Tongue (tissue), 2 donors: ENCODE data around the gene PLA2G15. TPM values are rescaled to one million over a fixed set of nuclear protein-coding genes. Genes with fewer than 3 reads are reported as not detected.
"Not testable (repeated sequence)": the region's sequence is repeated elsewhere in the genome, so short reads cannot be mapped to it uniquely, and the experiment has no call there.

Experiments used
- DNase-seq: peaks from one replicate; pipeline ENCODE4 v3.0.0-alpha.2; 2015
- total RNA-seq: library from RNA; depleted of rRNA; stranded (reverse); fragments of >200 nt; gene quantifications from one replicate; pipeline ENCODE4 v1.2.3, GENCODE V29; 2014

Gene PLA2G15
- total RNA-seq, 1 donor from 2014 or later: 31.2 TPM

DNA sequence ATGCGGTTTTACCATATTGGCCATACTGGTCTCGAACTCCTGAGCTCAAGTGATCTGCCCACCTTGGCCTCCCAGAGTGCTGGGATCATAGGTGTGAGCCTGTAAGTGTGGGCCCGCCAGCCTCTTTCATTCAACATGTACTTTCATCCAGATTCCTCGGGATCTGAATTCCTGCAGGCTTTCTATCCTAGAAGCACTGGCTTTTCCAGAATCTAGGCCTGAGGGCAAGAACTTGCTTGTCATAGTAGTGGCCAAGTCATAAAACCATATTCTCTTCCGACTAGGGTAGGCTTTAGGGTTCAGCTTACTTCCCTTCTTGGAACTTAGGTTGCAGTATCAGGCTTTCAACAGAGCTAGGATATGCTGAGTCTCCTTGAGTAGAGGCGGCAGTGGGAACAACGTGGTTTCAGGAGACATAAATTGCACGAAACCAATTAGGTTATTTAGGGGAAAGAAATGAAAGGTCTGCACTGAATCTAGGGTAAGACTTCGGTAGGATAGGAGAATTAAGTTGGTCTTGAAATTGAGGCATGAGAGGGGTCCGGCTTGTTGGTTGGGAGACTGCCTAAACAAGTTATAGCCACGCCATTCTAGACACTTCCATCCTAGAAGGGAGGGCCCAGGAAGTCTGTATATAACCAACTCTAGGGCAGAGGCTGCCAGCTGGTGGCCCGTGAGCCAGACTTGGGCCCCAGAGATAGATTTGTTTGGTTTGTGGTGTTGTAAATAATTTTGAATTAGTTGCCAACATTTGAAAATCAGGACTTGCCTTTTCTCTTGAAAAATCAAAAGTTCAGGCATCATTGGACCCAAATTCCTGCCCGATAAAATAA, 34.8 kb downstream of the PLA2G15 start:
- DNase-seq: no peak

DNA sequence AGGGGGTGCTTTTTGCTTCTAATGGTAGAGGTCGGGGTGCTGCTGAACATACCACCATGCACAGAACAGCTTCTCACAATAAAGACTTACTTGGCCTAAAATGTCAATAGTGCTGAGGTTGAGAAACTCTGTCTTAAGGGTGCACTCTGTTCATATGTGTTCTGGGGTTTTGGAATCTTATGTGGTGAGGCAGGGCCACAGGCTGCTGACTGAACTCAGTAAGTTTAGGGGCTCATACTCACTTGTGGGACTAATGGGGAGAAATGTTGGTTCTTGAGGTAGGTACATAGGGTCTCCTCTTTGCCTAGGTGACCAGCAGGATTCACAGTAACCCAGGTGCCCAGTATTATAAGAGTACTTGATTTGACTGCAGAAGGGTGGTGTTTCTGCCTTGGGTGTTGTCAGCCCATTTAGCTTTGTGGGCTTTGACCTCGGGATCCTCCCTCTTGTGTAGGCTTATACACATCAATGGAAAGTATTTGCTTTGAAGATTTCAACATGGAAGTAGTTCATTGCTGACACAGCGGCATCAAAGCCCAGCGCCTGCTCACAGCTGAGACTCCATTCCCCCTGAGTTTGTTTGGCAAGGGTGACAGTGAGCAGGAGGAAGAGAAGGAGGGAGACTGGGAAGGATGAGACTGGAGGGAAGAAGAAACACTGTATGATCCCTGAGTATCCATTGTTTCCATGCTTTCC, 36.3 kb downstream of the PLA2G15 start:
- no peak for DNase-seq

DNA sequence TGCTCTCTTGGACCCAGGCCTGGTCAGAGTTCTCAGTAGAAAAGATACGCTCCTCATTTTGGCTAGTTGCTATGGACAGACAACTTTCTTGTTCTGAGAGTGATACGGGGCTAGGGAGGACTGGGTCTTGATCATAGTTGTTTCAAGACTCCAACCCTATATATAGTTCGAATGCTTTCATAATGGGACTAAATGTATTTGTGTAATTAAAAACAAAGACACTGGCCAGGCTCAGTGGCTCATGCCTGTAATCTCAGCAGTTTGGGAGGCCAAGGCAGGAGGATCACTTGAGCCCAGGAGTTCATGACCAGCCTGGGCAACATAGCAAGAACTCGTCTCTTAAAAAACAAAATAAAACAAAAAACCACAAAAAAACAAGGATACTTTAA, 36.9 kb downstream of the PLA2G15 start:
- DNase-seq: no peak

DNA sequence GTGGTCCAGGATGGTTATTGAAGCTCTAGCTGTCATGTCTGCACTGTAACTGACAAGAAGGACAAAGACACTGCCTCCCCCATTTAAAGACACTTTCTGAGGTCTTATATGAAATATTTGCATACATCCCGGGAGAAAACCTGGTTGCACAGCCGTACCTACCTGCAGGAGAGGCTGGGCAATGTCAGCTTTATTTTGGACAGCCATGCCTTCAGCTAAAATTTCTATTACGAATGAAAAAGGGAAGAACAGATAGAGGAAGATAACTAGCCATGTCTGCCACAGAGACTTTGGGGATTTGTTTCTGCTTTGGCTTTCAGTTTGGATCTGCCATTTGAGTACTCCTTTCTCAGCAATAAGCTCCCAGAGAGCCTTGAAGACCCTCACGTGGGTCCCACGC, 38.2 kb downstream of the PLA2G15 start:
- no peak for DNase-seq

DNA sequence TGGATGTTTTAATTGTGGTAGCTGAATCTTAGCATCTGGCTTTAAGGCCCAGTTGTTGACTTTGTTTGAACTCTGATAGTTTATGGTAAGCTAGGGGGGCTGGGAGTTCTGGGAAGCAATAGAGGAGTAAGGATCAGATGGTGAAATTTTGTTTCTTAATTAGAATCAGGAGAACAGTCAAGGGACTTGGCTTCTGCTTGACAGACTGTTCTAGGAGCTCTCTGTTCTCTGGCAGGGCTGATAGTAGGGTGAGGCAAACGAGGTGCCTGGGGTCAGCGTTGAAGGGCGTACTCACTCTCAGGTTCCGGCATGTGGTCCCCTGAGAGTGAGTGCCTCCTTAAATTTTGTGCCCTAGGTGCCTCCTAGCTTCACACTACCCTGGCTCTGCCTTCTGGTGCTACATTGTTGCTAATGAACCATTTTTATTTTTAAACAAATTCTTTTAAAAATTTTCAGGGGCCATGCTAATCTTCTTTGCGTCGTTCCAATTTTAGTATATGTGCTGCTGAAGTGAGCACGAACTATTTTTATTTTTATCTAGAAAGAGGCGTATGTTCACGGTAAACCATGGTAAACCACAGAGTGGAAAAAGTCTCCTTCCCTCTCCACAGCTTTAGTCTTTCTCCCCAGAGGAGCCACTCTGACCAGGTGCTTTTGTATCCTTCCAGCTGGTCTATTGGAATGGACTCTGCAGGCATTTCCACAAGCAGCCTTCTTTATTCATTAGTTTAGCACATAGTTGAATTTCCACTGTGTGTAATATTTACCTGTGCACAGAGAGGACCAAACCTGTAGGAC, 38.8 kb downstream of the PLA2G15 start:
- no peak for DNase-seq

DNA sequence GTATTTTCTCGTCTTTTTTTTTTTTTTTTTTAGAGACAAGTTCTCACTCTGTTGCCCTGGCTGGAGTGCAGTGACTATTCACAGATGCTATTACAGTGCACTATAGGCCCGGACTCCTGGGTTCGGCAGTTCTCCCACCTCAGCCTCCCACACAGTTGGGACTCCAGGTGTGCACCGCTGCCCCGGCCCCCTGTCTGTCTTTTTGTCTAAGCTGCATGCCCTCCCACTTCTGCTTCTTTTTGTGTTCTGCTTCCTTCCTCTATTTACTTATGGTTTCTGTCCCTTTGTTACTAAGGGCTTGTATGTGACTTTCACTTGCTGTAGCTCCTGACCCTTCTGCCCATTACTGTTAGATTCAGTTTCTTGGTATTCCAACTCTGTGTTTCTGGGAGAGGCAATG, 39.7 kb downstream of the PLA2G15 start:
- no peak for DNase-seq

DNA sequence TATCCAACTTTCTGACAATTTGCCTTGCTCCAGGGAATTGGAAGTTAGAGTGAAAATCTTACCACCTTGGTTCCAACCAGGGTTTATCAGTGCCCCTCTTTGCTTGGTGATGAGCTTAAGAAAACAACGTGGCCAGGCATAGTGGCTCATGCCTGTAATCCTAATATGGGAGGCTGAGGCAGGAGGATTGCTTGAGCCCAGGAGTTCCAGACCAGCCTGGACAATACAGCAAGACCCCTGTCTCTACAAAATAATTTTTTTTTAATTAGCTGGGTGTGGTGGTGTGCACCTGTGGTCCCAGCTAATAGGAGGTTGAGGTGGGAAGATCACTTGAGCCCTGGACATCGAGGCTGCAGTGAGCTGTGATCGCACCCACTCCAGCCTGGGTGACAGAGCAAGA, 40.5 kb downstream of the PLA2G15 start:
- no peak for DNase-seq

DNA sequence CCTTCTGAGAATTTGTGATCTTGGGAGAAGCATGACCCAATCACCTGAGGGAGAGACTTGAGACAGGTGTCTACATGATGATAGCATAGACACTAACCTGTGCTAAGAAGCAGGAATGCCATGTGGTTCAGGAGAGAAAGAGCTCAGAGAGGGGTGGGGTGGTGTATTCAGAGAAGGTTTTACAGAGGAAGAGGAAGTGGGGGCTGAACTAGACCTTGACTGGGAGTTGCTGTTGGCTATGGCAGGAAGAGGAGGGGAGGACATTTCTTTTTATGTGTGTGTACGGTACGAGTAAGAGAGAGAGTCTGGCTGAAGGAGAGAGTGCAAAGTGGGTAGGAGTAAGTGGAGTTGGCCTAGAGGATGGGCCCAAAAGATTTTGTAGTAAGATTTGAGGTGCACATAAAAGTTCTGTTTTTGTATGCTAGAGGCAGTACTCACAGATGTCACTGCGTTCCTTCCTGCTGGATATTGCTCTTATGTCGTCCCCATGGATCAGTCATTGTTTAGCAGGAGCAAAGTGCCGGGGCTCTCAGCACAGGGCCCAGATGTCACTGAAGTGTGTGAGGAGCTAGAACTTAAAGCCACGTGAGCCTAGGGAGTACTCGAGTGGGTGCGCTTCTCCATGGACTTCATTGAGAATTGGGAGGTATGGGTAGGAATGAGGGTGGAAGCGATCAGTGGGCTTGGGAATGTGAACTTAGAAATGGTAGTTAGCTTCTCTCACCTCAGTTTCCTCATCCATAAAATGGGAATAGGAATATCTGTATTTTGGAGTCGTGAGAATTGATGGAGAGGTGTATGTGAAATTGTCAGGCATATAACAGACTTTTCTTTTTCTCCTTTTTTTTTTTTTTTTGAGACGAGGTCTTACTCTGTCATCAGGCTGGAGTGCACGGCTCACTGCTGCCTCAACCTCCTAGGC, 41.2 kb downstream of the PLA2G15 start:
- no peak for DNase-seq

DNA sequence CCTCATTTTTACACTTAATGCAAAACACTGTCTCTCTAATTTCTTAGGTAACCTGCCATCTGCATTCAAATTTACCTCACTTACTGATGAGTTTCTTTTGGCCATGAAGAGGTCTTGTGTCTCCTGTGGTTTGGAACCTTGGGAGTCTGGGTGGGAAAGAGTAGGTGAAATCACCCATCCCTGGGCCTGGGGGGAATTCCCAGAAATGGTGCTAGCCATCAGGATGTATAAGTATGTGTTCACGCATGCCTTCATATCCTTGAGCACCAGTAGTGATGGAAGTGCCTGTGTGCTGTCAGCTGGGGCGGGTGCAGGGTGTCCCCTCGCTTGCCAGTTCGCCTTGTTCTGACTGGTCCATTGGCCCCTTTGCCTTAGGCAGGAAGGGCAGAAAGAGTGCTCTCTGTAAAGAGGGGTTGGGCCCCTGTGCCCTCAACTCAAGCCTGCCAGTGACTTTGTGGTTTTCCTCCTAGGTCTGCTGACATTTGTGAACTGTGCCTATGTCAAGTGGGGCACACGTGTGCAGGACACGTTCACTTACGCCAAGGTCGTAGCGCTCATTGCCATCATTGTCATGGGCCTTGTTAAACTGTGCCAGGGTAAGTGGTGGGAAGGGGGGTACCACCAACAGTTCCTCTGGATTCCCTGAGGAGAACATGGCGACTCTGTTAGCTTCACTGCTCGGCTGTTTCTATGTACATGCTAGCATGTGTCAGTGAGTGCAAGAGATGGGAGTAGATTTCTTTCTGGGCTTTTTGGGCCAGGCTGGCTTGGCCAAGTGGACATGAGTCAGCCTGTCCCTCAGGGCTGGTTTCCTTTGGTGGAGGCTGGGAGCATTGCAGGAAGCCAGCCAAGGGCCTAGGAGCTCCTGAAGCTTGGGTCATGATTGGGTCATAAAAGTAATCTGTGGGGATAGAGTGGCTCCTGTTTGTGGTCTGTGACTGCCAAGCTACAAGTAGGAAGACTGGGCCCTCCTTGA, 42.4 kb downstream of the PLA2G15 start:
- DNase-seq: no peak

DNA sequence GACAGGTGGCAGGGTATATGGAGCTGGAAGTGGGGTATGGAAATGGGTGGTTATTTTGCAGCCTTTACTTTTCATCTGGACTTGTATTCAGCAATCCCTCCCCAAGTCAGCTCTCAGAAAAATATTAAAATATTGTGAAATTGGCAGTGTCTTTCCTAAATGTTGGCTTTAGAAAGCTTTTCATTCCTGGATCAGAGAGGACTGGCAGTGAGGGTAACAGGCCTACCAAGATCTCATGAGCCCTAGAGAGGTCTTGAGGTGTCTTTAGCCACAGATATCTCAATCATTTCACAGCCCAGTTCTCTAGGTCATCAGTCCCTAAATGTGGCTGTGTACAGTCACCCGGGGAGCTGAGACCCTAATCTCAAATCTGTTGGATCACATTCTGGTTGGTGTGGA, 43.1 kb downstream of the PLA2G15 start:
- DNase-seq: no peak

DNA sequence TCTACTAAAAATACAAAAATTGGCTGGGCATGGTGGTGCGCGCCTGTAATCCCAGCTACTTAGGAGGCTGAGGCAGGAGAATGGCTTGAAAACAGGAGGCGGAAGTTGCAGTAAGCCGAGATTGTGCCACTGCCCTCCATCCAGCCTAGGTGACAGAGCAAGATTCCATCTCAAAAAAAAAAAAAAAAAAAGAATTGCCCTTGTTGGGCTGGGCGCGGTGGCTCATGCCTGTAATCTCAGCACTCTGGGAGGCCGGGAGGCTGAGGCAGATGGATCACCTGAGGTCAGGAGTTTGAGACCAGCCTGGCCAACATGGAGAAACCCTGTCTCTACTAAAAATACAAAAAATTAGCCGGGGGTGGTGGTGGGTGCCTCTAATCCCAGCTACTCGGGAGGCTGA, 43.6 kb downstream of the PLA2G15 start:
- DNase-seq: not testable (repeated sequence)

DNA sequence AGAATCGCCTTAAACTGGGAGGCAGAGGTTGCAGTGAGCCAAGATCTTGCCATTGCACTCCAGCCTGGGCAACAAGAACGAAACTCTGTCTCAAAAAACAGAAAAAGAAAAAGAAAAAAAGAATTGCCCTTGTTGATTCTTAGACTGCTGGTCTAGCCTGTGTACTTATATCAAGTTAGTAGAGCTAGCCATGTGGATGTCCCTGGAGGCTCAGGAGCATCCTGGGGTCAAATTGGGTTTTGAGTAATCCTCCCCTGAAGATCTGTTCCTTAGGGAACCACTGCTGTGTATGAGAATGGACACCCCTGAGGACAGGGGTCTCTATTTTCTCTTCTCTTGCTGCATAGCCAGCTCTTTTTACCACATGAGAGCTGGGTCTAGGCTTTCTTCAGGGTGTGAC, 44.0 kb downstream of the PLA2G15 start:
- no peak for DNase-seq

DNA sequence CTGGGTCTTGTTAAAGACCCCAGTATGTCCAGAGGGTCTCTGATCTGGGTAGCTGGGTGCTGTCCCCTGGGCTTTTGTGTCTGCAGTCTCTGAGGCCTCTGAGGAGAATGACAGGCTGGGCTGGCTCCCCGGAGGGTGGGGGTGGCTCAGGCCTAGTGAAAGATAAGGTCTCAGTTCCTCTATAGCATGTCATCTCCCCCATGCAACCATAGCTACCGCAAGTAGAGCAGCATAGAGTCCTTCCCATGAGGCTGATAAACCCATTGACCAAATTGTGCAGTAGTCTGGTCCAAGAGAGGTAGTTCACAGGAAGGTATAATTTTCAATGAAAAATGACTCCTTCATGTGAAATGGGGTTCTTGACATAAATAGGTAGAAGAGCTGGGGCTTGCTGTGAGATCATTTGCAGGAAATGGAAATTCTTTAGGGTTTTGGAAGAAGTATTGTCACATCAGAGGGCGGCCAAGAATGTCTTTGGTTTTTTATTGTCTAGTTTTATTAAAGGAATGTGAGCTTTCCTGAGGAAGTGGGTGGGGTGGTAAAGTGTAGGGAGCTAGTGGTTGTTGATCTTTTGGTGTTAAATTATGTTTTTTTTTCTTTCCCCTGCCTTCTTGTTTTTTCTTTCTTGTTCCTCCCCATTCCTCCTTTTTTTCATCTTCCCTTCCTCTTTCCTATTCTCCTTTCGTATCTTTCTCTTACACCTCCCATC, 44.6 kb downstream of the PLA2G15 start:
- DNase-seq: no peak

DNA sequence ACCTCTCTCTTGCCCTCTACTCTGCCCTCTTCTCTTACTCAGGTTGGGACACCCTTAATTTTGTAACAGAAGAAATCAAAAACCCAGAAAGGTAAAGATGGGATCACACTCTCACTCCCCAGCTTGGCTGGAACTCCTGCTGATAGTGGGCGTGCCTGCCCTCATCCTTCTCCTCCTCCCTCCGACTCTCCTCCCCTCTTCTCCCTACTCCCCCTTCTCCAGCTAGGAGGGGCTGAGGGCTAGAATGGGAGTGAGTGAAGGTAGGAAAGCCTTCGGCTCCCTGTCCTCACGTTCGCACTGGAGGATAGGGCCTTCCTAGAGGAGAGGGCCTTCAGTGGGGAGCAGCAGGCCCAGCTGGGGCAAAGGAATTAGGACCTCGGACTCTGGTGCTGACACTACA, 45.3 kb downstream of the PLA2G15 start:
- no peak for DNase-seq

DNA sequence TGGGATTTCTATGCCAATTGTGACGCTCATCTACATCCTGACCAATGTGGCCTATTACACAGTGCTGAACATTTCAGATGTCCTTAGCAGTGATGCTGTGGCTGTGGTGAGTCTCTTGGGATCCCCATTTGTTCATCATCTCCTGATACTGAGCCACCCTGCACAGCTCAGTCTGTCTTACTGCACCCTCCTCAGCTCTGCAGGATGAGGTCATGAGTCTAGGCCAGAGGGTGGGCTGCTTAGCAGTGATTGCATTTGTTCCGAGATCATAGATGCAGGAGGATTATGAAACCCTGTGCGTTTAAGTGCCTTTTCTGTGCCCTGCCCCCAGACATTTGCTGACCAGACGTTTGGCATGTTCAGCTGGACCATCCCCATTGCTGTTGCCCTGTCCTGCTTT, 46.1 kb downstream of the PLA2G15 start:
- DNase-seq: no peak

DNA sequence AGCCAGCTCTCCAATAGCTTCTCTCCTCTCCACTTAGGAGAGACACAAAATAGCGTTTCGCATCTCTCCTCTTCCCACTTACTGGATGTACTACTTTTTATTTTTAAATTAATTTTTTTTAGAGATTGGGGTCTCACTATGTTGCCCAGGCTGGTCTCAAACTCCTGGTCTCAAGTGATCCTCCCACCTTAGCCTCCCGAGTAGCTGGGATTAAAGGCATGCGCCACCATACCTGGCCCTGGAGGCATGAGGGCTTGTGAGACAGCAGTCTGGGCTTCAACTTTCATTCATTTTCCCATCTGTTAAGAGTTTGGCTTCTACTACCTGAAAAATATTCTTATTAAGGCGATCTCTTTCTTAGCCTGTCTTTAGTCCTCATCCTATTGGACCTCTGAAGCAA, 47.3 kb downstream of the PLA2G15 start:
- no peak for DNase-seq

DNA sequence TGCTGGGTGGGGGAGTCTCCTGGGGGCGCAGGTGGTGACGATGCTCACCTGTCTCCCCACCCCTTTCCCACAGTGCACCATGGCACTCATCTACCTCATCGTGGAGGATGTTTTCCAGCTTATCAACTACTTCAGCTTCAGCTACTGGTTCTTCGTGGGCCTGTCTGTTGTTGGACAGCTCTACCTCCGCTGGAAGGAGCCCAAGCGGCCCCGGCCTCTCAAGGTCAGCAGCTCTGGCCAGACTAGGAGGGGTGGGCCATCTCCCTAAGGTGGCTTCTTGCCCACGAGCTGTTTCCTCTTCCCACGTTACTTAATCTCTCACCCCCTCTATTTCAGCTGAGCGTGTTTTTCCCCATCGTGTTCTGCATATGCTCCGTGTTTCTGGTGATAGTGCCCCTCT, 51.1 kb downstream of the PLA2G15 start:
- DNase-seq: no peak

DNA sequence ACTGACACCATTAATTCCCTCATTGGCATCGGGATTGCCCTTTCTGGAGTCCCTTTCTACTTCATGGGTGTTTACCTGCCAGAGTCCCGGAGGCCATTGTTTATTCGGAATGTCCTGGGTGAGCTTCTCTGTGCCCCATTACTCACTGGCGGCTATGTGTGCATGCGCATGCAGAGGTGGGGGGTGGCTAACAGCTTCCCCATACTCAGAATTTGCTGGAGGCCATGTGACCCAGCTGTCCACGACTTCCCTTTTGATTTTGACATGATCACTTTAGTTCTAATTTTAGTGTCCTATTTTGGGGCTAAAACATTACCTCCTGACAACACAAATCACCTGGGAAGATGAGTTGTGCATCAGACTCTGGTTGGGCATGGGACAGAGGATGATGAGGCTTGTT, 51.5 kb downstream of the PLA2G15 start:
- DNase-seq: no peak

DNA sequence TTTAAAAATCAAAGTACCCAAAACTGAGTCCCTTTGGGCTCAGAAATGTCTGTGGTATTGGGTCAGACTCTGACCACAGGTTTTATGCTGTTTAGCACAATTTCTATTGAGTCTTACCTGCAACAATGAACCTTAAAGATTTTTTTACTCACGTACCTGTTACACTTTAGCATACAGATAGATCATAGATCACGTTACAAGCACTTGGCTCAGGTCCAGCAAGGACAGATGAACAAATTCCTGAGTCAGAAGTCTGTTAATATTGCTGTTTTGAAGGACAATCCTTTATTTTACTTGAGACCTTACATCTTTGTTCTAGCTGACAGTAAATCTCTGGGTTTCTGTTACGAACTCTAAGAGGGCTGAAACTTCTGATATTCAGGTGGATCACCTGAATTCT, 52.7 kb downstream of the PLA2G15 start:
- DNase-seq: no peak

DNA sequence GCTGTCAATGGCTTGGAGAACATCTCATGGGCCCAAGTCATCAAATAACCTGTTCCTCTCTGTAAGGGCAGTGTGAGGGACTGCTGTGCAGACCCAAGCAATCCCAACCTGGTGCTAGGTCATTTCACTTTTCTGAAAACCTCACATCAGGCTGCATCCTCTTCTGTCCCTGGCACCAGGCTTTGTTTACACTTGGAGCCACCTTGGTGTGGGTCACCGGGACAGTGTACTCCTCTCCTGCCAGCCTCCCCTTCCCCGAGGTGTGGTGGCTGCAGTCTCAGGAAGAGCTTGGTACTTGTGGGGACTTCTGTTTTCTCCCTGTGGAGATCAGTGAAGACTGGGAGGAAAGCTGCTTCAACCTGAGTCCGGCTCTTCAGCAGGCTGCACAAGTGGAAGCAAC, 53.1 kb downstream of the PLA2G15 start:
- DNase-seq: no peak
